ENCODE results near the gene UBP1.
A peak's percentile ranks its signal among the peaks of the same experiment; 100 is the strongest.
"Not testable (repeated sequence)": the region's sequence is repeated elsewhere in the genome, so short reads cannot be mapped to it uniquely, and the experiment has no call there.

Gene UBP1

GRCh38 chr3:33392144-33392543, 48.1 kb downstream of the UBP1 start:
- DNase-seq (ENCODE audit: low read depth in 4 of 4, low spot score in 1 of 4): no peak

- no peak for DNase-seq (ENCODE audit: low read depth in 4 of 4, low spot score in 1 of 4)
These were observed 48.8 kb downstream of the UBP1 start for GRCh38 chr3:33391255-33391995.

GRCh38 chr3:33389908-33390307, 50.3 kb downstream of the UBP1 start:
- DNase-seq (ENCODE audit: low read depth in 4 of 4, low spot score in 1 of 4): no peak

DNA sequence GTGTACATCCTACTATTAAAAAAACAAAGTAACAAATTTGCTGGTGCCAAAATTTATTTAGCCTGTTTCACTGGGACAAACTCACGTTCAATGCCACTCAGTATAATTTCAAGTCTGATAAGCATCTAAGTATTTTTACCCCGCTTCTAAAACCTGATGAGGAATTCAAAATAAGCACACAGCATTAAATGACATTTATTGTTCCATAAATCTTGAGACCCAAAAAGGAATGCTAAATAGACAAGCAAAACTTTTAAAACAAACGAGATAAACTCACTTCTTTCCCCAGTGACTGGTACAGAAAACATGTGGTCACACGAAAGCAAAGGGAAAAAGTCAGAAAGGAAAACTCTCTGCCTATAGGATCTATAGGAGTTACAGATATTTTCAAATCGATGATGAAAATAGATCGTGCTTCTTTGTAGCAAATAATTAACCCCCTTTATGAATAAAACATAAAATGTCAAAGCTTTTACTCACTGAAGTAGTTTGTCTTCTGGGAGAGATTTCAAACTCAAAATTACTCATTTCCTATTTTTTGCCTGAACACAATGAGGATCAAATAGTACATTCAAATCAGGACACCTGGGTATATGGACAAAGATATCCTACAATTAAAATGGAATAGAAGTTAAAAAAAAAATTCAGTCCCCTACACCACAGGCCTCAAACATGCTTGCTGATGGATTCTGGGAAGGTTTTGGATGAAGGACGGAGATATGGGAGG, 51.7 kb downstream of the UBP1 start:
- DNase-seq (ENCODE audit: low read depth in 4 of 4, low spot score in 1 of 4): no peak

GRCh38 chr3:33386631-33387030, 53.6 kb downstream of the UBP1 start:
- no peak for DNase-seq (ENCODE audit: low read depth in 4 of 4, low spot score in 1 of 4)

- DNase-seq (ENCODE audit: low read depth in 4 of 4, low spot score in 1 of 4): peak in 3 of 4 experiments; percentile 7 to 34 (median 8)
These were observed 54.8 kb downstream of the UBP1 start for GRCh38 chr3:33385423-33385822.

- DNase-seq (ENCODE audit: low read depth in 4 of 4, low spot score in 1 of 4): no peak
These were observed 56.3 kb downstream of the UBP1 start for GRCh38 chr3:33383951-33384350.

DNA sequence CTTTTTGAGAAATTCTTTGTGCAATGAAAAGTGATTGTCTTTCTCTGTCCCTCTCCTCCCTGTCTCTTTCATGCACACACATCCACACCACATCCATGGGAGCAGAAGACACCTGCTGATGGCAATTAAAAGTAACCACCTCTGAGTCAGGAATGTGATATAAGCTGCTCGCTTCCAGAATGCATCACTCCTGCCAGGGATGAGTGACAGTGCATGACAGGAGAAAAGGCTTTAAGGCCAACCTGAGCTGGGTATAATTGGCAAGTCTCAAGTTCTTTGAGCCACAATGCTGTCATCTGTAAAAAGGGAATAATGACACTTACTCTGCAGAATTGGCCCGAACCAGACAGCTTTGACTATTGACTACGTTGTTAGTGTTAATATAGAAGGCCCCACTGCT, 59.6 kb downstream of the UBP1 start:
- no peak for DNase-seq (ENCODE audit: low read depth in 4 of 4, low spot score in 1 of 4)

- no peak for DNase-seq (ENCODE audit: low read depth in 4 of 4, low spot score in 1 of 4)
These were observed 62.3 kb downstream of the UBP1 start for GRCh38 chr3:33377931-33378330.

DNA sequence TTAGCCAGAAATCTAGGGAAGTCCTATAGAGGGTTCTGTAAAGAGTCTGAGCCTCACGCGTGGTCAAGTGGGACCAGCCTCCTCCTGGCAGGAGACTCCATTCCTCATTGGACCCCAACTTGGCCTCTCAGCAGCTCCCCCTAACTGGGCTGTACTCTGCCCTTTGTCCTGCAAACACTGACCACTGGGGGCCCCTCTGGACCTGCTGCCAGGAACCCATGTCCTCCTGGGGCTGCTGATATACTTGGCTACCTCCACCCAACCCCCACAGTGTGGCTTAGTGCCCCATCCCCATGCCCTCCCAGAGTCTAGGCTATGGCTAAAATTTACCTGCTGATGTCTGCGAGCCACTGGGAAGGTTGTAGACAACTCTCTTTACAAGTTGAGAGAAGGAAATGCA, 62.7 kb downstream of the UBP1 start:
- no peak for DNase-seq (ENCODE audit: low read depth in 4 of 4, low spot score in 1 of 4)

DNA sequence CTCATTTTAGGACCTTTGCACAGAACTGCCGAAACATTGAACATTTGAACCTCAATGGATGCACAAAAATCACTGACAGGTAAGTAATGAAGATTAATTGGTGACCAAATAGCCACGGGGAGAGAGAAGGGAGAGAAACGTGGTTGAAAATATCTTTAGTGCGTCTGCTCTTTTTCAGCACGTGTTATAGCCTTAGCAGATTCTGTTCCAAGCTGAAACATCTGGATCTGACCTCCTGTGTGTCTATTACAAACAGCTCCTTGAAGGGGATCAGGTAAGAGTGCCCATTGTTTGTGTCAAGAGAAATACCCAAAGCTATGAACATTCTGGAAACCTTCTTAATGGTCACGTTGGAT, 67.1 kb downstream of the UBP1 start:
- DNase-seq (ENCODE audit: low read depth in 4 of 4, low spot score in 1 of 4): no peak

DNA sequence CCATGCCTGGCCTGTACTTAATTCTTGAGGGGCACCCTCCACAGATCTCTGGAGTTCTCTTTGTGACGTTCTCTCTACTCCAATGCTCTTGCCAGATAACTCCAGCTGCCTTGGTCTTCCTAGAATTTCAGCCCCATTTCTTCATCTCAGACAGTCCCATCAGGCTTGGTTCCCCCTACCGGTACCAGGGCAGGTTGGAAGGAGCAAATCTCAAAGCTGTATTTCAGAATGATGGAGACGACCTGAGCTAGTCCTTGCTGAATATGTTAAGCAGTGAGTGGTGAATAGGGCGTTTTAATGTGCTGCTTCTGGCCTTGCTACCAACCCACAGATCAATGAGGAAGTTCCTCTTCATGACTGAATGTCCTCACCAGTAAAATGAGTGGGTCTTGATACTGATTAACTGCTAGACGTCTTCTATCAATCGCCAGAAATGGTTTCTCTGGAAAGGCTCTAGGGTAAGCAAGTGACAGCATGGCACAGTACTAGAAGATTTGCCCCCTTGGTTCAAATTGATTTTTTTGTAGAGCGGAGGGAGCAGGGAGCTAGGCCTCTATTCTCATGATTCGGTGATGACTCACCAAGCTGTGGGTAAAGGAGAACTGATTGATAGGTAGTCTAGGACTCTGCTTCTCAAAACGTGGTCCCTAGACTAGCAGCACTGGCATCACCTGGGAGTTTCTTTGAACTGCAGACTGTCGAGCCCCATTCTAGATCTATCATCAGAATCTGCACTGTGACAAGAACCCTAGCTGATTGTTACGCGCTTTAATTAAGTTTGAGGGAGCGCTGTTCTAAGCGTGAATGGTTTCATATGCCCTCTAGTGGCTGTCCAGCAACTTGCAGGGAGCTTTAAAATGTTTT, 67.8 kb downstream of the UBP1 start:
- peak; percentile 5 to 35 (median 20) for DNase-seq (ENCODE audit: low read depth in 4 of 4, low spot score in 1 of 4)

GRCh38 chr3:33364531-33365128, 75.6 kb downstream of the UBP1 start:
- DNase-seq (ENCODE audit: low read depth in 4 of 4, low spot score in 1 of 4): no peak

GRCh38 chr3:33364060-33364459, 76.1 kb downstream of the UBP1 start:
- no peak for DNase-seq (ENCODE audit: low read depth in 4 of 4, low spot score in 1 of 4)

- DNase-seq (ENCODE audit: low read depth in 4 of 4, low spot score in 1 of 4): no peak
These were observed 76.9 kb downstream of the UBP1 start for GRCh38 chr3:33363113-33363800.

DNA sequence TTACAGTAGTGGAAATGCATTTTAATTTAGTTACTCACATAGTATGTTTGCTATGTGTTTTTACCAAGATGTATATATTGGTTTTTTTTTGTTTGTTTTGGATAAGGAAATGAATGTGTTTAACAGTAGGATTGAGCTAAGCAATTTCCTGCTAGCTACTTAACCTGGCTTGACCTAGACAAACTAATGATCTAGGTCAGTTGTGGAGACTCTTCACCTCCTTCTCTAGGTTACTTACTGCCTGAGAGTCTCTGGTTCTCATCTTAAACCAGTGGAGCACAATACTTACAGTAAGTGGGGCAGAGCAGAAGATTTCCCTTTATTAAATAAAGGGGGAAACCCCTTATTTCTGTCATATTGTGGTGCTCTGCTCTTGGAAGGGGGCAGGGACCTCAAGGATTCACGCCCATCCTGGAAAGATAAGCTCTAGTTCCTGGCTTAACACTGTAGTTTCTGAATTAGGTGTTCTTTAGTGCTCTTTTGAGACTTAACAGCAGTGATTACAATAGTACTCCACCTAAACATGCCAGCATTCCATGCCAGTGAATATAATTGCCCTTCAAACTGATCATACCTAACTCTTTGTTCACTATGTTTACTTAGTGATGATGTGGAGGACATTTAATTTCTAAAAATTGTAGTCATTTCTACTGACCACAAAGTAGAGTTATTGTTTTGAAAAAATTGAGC, 79.9 kb downstream of the UBP1 start:
- no peak for DNase-seq (ENCODE audit: low read depth in 4 of 4, low spot score in 1 of 4)

DNA sequence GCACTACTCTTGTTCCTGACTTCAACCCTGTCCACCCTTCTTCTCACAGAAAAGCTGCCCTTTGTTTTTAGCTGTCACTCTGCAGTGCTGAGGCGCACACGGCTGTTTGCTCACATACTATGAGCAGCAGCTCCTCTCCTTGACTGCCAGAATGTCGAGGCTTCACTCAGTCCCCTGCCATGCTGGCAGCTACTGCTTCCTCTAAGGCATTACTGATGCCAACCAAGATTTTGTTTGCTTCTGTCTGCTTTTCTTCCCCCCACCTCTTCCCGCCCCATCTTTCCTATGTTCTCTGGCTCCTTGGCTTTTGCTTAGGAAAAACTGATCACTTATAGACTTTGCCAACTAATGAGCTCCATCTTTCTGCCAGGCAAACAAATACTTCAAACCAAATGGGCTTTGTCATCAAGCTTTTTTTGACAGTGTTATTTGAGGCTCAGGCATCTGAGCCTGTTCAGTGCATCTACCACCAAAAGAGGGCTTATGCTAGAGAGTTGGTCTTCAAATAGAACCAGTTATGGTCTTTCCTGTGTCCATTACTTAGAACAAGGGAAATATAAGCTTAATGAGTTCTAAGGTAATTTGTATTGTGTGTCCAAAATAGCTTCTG, 81.9 kb downstream of the UBP1 start:
- no peak for DNase-seq (ENCODE audit: low read depth in 4 of 4, low spot score in 1 of 4)

DNA sequence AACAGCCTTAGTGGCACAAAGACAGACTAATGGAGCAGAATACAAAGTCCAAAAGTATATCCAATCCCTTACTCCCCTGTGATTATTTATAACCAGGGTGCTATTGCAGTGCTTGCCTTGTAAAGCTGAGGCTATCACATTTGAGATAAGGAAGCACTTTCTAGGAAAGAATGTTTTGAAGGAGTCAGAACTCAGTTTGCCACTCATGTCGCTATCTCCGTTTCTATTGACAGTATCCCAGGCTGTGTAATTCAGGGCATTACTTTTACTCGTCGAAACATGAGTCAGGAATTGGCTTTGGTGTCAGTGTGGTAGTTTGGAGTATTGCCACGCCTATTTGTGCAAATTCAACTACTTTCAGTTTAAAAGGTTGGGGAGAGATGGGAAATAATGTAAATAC, 84.6 kb downstream of the UBP1 start:
- DNase-seq (ENCODE audit: low read depth in 4 of 4, low spot score in 1 of 4): no peak

GRCh38 chr3:33339758-33340157, 100.4 kb downstream of the UBP1 start:
- DNase-seq (ENCODE audit: low read depth in 4 of 4, low spot score in 1 of 4): no peak

GRCh38 chr3:33338936-33339465, 101.2 kb downstream of the UBP1 start:
- DNase-seq (ENCODE audit: low read depth in 4 of 4, low spot score in 1 of 4): not testable (repeated sequence)
